ENCODE data around the gene SECTM1. TPM values are rescaled to one million over a fixed set of nuclear protein-coding genes. Genes with fewer than 3 reads are reported as not detected.

Gene SECTM1
- total and polyA plus RNA-seq, 9 of the 15 experiments (the other 6 are each of a cell fraction or from before 2014, with no cell fraction given), result 0.11 to 0.46 (median 0.18) TPM; not detected in 6

GRCh38 chr17:82338858-82339633 is 5.5 kb upstream of the SECTM1 start (continued):
- TF ChIP-seq REST (IDR thresholded peaks at IDR 0.05; ENCODE audit: borderline replicate concordance) (no peak; the same call in 1 of the 2 replicates), REST (CRISPR knock-in tag; IDR thresholded peaks at IDR 0.05; ENCODE audit: low read depth) (peak; percentile 36; the same call in 1 of the 2 replicates), ZNF717 (CRISPR knock-in tag; IDR thresholded peaks at IDR 0.05) (no peak), ZNF224 (CRISPR knock-in tag; IDR thresholded peaks at IDR 0.05) (no peak), POLR2A (conservative IDR thresholded peaks at IDR 0.05) (no peak), ESRRA (IDR thresholded peaks at IDR 0.05; ENCODE audit: borderline replicate concordance, low read depth) (no peak), CUX1 (CRISPR knock-in tag; IDR thresholded peaks at IDR 0.05) (peak; percentile 60; the same call in 1 of the 2 replicates), SMAD4 (CRISPR knock-in tag; conservative IDR thresholded peaks at IDR 0.05) (peak; percentile 60; the same call in 1 of the 2 replicates), MEIS2 (IDR thresholded peaks at IDR 0.05; ENCODE audit: partially characterized antibody) (no peak), KLF10 (CRISPR knock-in tag; IDR thresholded peaks at IDR 0.05) (no peak), FOXM1 (IDR thresholded peaks at IDR 0.05; ENCODE audit: low read depth) (no peak; the same call in 1 of the 2 replicates), FOXM1 (CRISPR knock-in tag; IDR thresholded peaks at IDR 0.05; ENCODE audit: low read depth) (no peak), CREBBP (IDR thresholded peaks at IDR 0.05; ENCODE audit: low read depth, low read length) (no peak), KLF1 (tag; IDR thresholded peaks at IDR 0.05) (no peak)
